Measurements from ENCODE around the gene SPHKAP.

GRCh38 chr2:228135300-228135699, 46.2 kb downstream of the SPHKAP start:
- no peak for TF ChIP-seq CTCF (IDR thresholded peaks at IDR 0.05)
- no peak for TF ChIP-seq MXI1 (IDR thresholded peaks at IDR 0.05; ENCODE audit: low read depth, low read length)
- TF ChIP-seq EP300 (IDR thresholded peaks at IDR 0.05; ENCODE audit: borderline replicate concordance in 1 of 2, low read depth in 1 of 2, low read length in 1 of 2), result no peak
- TF ChIP-seq TAF1 (IDR thresholded peaks at IDR 0.05; ENCODE audit: borderline replicate concordance, low read depth, low read length), result no peak
- no peak for TF ChIP-seq NFIC (IDR thresholded peaks at IDR 0.05; ENCODE audit: borderline replicate concordance)
- TF ChIP-seq USF1 (IDR thresholded peaks at IDR 0.05; ENCODE audit: borderline replicate concordance, low read depth), result no peak
- no peak for TF ChIP-seq MAX (IDR thresholded peaks at IDR 0.05; ENCODE audit: low read depth)
- TF ChIP-seq NRF1 (IDR thresholded peaks at IDR 0.05; ENCODE audit: low read depth, low read length), result no peak
- no peak for TF ChIP-seq RXRA (IDR thresholded peaks at IDR 0.05; ENCODE audit: borderline replicate concordance, low read depth)
